8988T (cell line): Measurements from ENCODE around the gene ABHD1.
"Not testable (repeated sequence)": the region's sequence is repeated elsewhere in the genome, so short reads cannot be mapped to it uniquely, and the experiment has no call there.

Experiments
- DNase-seq: peaks from one replicate; pipeline ENCODE4 v3.0.0; 2011

ABHD1 gene

GRCh38 chr2:27174638-27175037 lies 51.0 kb downstream of the ABHD1 start:
- no peak for DNase-seq

GRCh38 chr2:27175330-27175729 lies 51.7 kb downstream of the ABHD1 start:
- no peak for DNase-seq

- DNase-seq = not testable (repeated sequence)
These were observed 52.2 kb downstream of the ABHD1 start for GRCh38 chr2:27175781-27176180.

GRCh38 chr2:27177441-27178351 lies 54.1 kb downstream of the ABHD1 start:
- DNase-seq = no peak

- no peak for DNase-seq
These were observed 54.9 kb downstream of the ABHD1 start for GRCh38 chr2:27178469-27178868.

- DNase-seq = no peak
These were observed 55.9 kb downstream of the ABHD1 start for GRCh38 chr2:27179344-27180000.
